PC-3 (cell line): ENCODE data around the gene HIVEP3. TPM values are rescaled to one million over a fixed set of nuclear protein-coding genes. Genes with fewer than 3 reads are reported as not detected.
A peak's percentile ranks its signal among the peaks of the same experiment; 100 is the strongest.

ENCODE experiments used
- ATAC-seq: fragments of 200-7000 bp; cut with Tn5 transposase; 2 replicates; pipeline ENCODE4 v1.9.1; 2020; ENCODE audit warnings: mild to moderate bottlenecking, moderate library complexity
- BruUV-seq: library from RNA; stranded (reverse); fragments of 400-500 nt; replicated peaks from 2 replicates; lab custom pipeline; 2021; lab: Mats Ljungman, UMichigan
- CTCF ChIA-PET: fragments of 300-600 bp; sonication (Branson Sonifier 250); formaldehyde crosslinking; loops from one replicate; lab custom pipeline; 2022; ENCODE audit warnings: antibody characterized with exemption; lab: Charles Lee
- POLR2A ChIA-PET: fragments of 300-600 bp; sonication (Branson Sonifier 250); formaldehyde crosslinking; loops from one replicate; lab custom pipeline; 2022; ENCODE audit warnings: antibody characterized with exemption; ENCODE audit not compliant: unreplicated experiment; lab: Charles Lee
- DNase-seq: peaks from one replicate; pipeline ENCODE4 v3.0.0-alpha.2; 2015
- H2AFZ ChIP-seq: fragments of 300-600 bp; sonication (generic); 2 replicates; pipeline ENCODE4 v1.6.0; 2016; ENCODE audit warnings: antibody characterized with exemption, low read length
- H3F3A ChIP-seq: fragments of 300-600 bp; sonication (generic); one replicate; pipeline ENCODE4 v1.6.0; 2017; ENCODE audit warnings: antibody characterized with exemption, low read length, control low read depth, mild to moderate bottlenecking; ENCODE audit not compliant: unreplicated experiment
- H3K27ac ChIP-seq: fragments of 300-600 bp; sonication (generic); 2 replicates; pipeline ENCODE4 v1.5.1; 2016; ENCODE audit warnings: mild to moderate bottlenecking, low read length
- H3K27me3 ChIP-seq: fragments of 300-600 bp; sonication (generic); 2 replicates; pipeline ENCODE4 v1.6.1; 2016; ENCODE audit warnings: low read length, mixed read lengths
- H3K36me3 ChIP-seq: fragments of 300-600 bp; sonication (generic); 2 replicates; pipeline ENCODE4 v1.6.1; 2016; ENCODE audit warnings: low read depth, mixed run types, low read length, mixed read lengths
- H3K4me1 ChIP-seq: fragments of 300-600 bp; sonication (generic); 2 replicates; pipeline ENCODE4 v1.5.1; 2016; ENCODE audit warnings: low read length; ENCODE audit not compliant: insufficient read depth
- H3K4me2 ChIP-seq: fragments of 300-600 bp; sonication (generic); 2 replicates; pipeline ENCODE4 v1.6.0; 2016; ENCODE audit warnings: low read length
- H3K4me3 ChIP-seq: fragments of 300-600 bp; sonication (generic); 2 replicates; pipeline ENCODE4 v1.5.1; 2016; ENCODE audit warnings: mild to moderate bottlenecking, low read length, mixed read lengths
- H3K79me2 ChIP-seq: fragments of 300-600 bp; sonication (generic); 2 replicates; pipeline ENCODE4 v1.6.1; 2017; ENCODE audit warnings: low read length, mixed read lengths
- H3K9ac ChIP-seq: fragments of 300-600 bp; sonication (generic); 2 replicates; pipeline ENCODE4 v1.6.0; 2016; ENCODE audit warnings: mild to moderate bottlenecking, low read length
- H3K9me2 ChIP-seq: fragments of 300-600 bp; sonication (generic); replicated peaks from 2 replicates; pipeline ENCODE4 v1.6.1; 2016; ENCODE audit warnings: mixed run types, low read length, mixed read lengths
- H3K9me3 ChIP-seq: fragments of 300-600 bp; sonication (generic); 2 replicates; pipeline ENCODE4 v1.6.1; 2016; ENCODE audit warnings: low read length, mixed read lengths
- H4K20me1 ChIP-seq: fragments of 300-600 bp; sonication (generic); 2 replicates; pipeline ENCODE4 v1.6.1; 2016; ENCODE audit warnings: low read length, mixed read lengths
- EZH2 ChIP-seq: fragments of 300-600 bp; sonication (generic); IDR thresholded peaks from one replicate; pipeline ENCODE4 v1.6.1; 2017; ENCODE audit warnings: antibody characterized with exemption, mild to moderate bottlenecking, low read length; ENCODE audit not compliant: unreplicated experiment
- EZH2phosphoT487 ChIP-seq: fragments of 300-600 bp; sonication (generic); IDR thresholded peaks from 2 replicates; pipeline ENCODE4 v1.6.1; 2018; ENCODE audit warnings: mild to moderate bottlenecking, antibody characterized with exemption, low read length, borderline replicate concordance
- intact Hi-C: fragments of 100-400 bp; cut with micrococcal nuclease; formaldehyde crosslinking; loops from 2 replicates; pipeline ENCODE4 v1.9.0; 2023
- total RNA-seq: library from RNA; depleted of rRNA; stranded (reverse); fragments of >200 nt; gene quantifications from 2 replicates; pipeline ENCODE4 v1.2.3, GENCODE V29; 2014
- TF ChIP-seq, protein P1 (sequence below): fragments of 300-600 bp; sonication (generic); conservative IDR thresholded peaks from 2 replicates; pipeline ENCODE4 v1.5.1; 2017; ENCODE audit warnings: antibody characterized with exemption, low read depth, mild to moderate bottlenecking, low read length

The HIVEP3 gene
- total RNA-seq, 1 experiment from 2014 or later, result 9.8 TPM

DNA sequence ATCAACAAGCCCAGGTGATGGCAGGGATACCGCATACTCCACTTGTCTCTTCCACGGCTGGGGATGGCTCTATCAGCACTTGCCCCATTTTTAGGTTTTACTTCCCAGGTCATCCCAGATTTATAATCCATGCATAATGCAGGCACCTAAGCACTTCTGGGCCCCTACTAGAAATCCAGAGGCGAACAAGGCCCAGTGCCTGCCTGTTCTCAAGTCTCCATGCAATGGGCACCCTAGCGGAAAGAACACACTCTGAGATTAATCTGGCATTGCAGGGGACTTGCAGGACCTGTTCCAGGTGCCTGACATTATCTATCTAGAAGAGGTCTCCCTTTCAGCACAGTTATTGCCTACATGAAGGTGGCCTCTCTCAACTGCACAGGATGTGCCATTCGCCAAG is 39.8 kb downstream of the HIVEP3 start:
- TF ChIP-seq EZH2 (no peak), EZH2phosphoT487 (no peak)
- TF ChIP-seq, protein P1, sequence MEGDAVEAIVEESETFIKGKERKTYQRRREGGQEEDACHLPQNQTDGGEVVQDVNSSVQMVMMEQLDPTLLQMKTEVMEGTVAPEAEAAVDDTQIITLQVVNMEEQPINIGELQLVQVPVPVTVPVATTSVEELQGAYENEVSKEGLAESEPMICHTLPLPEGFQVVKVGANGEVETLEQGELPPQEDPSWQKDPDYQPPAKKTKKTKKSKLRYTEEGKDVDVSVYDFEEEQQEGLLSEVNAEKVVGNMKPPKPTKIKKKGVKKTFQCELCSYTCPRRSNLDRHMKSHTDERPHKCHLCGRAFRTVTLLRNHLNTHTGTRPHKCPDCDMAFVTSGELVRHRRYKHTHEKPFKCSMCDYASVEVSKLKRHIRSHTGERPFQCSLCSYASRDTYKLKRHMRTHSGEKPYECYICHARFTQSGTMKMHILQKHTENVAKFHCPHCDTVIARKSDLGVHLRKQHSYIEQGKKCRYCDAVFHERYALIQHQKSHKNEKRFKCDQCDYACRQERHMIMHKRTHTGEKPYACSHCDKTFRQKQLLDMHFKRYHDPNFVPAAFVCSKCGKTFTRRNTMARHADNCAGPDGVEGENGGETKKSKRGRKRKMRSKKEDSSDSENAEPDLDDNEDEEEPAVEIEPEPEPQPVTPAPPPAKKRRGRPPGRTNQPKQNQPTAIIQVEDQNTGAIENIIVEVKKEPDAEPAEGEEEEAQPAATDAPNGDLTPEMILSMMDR, result no peak
- DNase-seq, result no peak
- ChIA-PET CTCF (no interaction called here), POLR2A (no interaction called here)
- Histone ChIP-seq H3K9me3 (no peaks in the 10 kb centered on the region), H3K9me2 (no peaks in the 10 kb centered on the region), H3F3A (no peaks in the 10 kb centered on the region), H3K4me3 (no peak overlapping the region), H3K79me2 (peaks cover 47% of the 10 kb centered on the region), H3K27me3 (no peaks in the 10 kb centered on the region), H4K20me1 (no peaks in the 10 kb centered on the region), H3K36me3 (no peaks in the 10 kb centered on the region), H3K4me1 (peaks cover 42% of the 10 kb centered on the region), H2AFZ (no peak overlapping the region), H3K27ac (no peak overlapping the region), H3K9ac (no peak overlapping the region), H3K4me2 (no peak overlapping the region)
- ATAC-seq, result no peak
- no TSS peak for BruUV-seq
- intact Hi-C loops, result no loop called here

DNA sequence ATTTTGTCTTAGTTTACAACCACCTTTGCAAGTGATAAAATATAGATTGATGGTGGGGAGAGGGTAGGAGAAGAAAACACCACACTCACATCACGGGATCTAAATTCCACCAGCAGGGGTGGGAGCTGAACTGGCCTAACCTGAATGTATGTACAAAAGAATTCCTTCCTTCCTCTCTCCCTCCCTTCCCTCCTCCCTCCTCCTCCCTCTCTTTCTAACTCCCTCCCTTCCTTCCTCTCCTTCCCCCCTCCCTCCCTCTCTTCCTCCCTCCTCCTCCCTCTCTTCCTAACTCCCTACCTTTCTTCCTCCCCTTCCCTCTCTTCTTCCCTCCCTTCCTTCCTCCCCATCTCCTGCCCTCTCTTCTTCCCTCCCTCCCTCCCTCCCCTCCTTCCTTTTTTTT is 40.2 kb downstream of the HIVEP3 start:
- H3K36me3 ChIP-seq, result no peaks in the 10 kb centered on the region
- no peak overlapping the region for H3K9ac ChIP-seq
- H3F3A ChIP-seq, result no peaks in the 10 kb centered on the region
- H2AFZ ChIP-seq, result no peak overlapping the region
- no peaks in the 10 kb centered on the region for H3K9me3 ChIP-seq
- intact Hi-C loops, result no loop called here
- no peaks in the 10 kb centered on the region for H4K20me1 ChIP-seq
- no TSS peak for BruUV-seq
- TF ChIP-seq, protein P1, result peak; percentile 19; the same call in 1 of the 2 replicates
- TF ChIP-seq EZH2 (no peak), EZH2phosphoT487 (no peak)
- POLR2A ChIA-PET, result no interaction called here
- H3K9me2 ChIP-seq, result no peaks in the 10 kb centered on the region
- peaks cover 42% of the 10 kb centered on the region for H3K4me1 ChIP-seq
- H3K79me2 ChIP-seq, result peaks cover 45% of the 10 kb centered on the region
- H3K4me3 ChIP-seq, result no peak overlapping the region
- H3K4me2 ChIP-seq, result 0 out of 2 replicates have a peak overlapping the region, but pooled peaks have one; percentile 2
- no peak overlapping the region for H3K27ac ChIP-seq
- no peak for ATAC-seq
- no peaks in the 10 kb centered on the region for H3K27me3 ChIP-seq
- CTCF ChIA-PET, result no interaction called here
- DNase-seq, result peak; percentile 41

DNA sequence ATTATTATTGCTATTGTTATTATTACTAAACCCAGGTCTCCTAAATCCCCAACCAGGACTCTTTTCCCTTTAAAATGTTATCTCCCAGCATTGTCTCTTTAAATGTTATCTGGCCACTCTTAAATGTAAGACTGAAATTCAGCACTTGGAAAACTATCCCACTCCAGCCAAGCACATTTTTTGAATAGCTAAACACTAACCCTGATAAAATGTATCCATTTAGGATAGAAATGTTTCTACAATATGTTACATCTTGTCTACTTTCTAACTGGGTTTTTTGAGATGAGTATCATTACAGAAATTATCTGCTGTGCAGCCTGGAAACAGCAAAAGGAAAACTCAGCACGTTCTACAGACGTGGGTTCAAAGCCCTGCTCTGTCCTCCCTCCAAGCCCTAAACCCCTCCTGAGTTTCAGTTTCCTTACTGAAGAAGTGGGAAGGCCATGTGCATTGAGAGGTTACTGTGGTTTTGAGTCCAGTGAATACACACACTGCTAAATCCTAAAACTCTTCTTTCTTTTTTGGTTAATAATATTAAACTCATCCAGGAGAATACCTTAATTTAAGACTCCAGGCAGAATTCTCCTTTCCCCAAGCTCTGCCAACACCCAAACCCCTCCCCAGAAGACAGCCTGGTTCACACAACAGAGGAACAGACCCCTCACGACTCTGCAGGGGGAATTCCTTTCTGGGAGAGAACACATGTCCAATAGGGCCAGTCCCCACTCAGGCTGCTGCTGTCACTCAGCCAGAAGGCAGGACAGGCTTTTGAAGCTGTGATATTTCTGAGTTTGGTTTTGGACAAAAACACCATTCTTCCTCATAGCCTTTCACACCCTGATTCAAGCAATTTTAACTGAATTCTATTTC is 41.9 kb downstream of the HIVEP3 start:
- intact Hi-C loops, result no loop called here
- Histone ChIP-seq H3K4me2 (no peak overlapping the region), H4K20me1 (no peaks in the 10 kb centered on the region), H3F3A (no peaks in the 10 kb centered on the region), H2AFZ (no peak overlapping the region), H3K4me1 (peaks cover 31% of the 10 kb centered on the region), H3K9me3 (no peaks in the 10 kb centered on the region), H3K4me3 (no peak overlapping the region), H3K9ac (no peak overlapping the region), H3K79me2 (peaks cover 48% of the 10 kb centered on the region), H3K9me2 (no peaks in the 10 kb centered on the region), H3K27me3 (no peaks in the 10 kb centered on the region), H3K27ac (no peak overlapping the region), H3K36me3 (no peaks in the 10 kb centered on the region)
- no TSS peak for BruUV-seq
- ChIA-PET POLR2A (interaction anchor here (0.7 kb wide), 1 partner anchor 40 kb away, joined by 3 read pairs; no protein-coding TSS in a partner anchor), CTCF (no interaction called here)
- DNase-seq, result no peak
- no peak for ATAC-seq
- TF ChIP-seq, protein P1, result no peak
- TF ChIP-seq EZH2 (no peak), EZH2phosphoT487 (no peak)
